ENCODE results near the gene RALGPS2. TPM values are rescaled to one million over a fixed set of nuclear protein-coding genes. Genes with fewer than 3 reads are reported as not detected.

The RALGPS2 gene
- total and polyA plus RNA-seq, 2 experiments from 2014 or later = 8.1 to 31.2 TPM

GRCh38 chr1:178886551-178886950 lies 161.5 kb downstream of the RALGPS2 start:
- no peak overlapping the region for H3K4me3 ChIP-seq
- ATAC-seq (no peak), DNase-seq (ENCODE audit: low spot score) (no peak)
- no peaks in the 10 kb centered on the region; the same call in 1 of the 2 replicates for H3K36me3 ChIP-seq (ENCODE audit: insufficient read depth)
- H4K20me1 ChIP-seq (replicated peaks; ENCODE audit: insufficient read depth) = no peaks in the 10 kb centered on the region
- TF ChIP-seq ZNF462 (CRISPR knock-in tag; IDR thresholded peaks at IDR 0.05) (no peak), CTCF (conservative IDR thresholded peaks at IDR 0.05; ENCODE audit: low read depth in 2 of 2) (no peak), REST (IDR thresholded peaks at IDR 0.05; ENCODE audit: unreplicated experiment) (no peak)
- Mint-ChIP-seq H3K27me3 (ENCODE audit: insufficient read depth, low read depth, poor library complexity) (no peaks in the 10 kb centered on the region), H3K27ac (peak overlapping the region; percentile 12; the same call in 1 of the 2 replicates), H3K36me3 (ENCODE audit: low read depth) (peaks cover 6% of the 10 kb centered on the region; the same call in 2 of the 3 replicates), H3K9me3 (no peaks in the 10 kb centered on the region), H3K4me3 (no peak overlapping the region), H3K4me1 (no peaks in the 10 kb centered on the region)
- H3K27me3 ChIP-seq (ENCODE audit: insufficient read depth) = no peaks in the 10 kb centered on the region
- H3K9me2 ChIP-seq (ENCODE audit: insufficient read depth) = no peaks in the 10 kb centered on the region
- H2AFZ ChIP-seq = no peak overlapping the region
- no peaks in the 10 kb centered on the region for H3F3A ChIP-seq (replicated peaks; ENCODE audit: low read depth)
- no peaks in the 10 kb centered on the region for H3K79me2 ChIP-seq (replicated peaks; ENCODE audit: insufficient read depth)
- H3K27ac ChIP-seq (ENCODE audit: low read depth) = no peak overlapping the region
- H3K4me1 ChIP-seq (ENCODE audit: insufficient read depth) = no peaks in the 10 kb centered on the region
- no peak overlapping the region for H3K4me2 ChIP-seq

Measured in GM23338 (cell line).